ENCODE measurements around the gene SLC6A5. TPM values are rescaled to one million over a fixed set of nuclear protein-coding genes. Genes with fewer than 3 reads are reported as not detected.

Gene SLC6A5
- total and polyA plus RNA-seq, 2 donors (not counting 3 experiments of a cell fraction or from before 2014, with no cell fraction given) = not detected

- CTCF ChIA-PET = interaction anchor here (1.5 to 5.9 kb wide), 4 partner anchors 9 to 481 kb away, joined by 4 to 131 read pairs (median 6); no protein-coding TSS in a partner anchor
- no peak overlapping the region for H3K27ac ChIP-seq (ENCODE audit: insufficient read depth, low read depth, low read length)
- dilution Hi-C loops (cut with MboI; ENCODE audit: extremely low pct_ligation_motif_present, low sequenced_read_pairs) = no loop called here
- DNase-seq (ENCODE audit: low read depth, low spot score) = no peak
- TF ChIP-seq, protein P1, sequence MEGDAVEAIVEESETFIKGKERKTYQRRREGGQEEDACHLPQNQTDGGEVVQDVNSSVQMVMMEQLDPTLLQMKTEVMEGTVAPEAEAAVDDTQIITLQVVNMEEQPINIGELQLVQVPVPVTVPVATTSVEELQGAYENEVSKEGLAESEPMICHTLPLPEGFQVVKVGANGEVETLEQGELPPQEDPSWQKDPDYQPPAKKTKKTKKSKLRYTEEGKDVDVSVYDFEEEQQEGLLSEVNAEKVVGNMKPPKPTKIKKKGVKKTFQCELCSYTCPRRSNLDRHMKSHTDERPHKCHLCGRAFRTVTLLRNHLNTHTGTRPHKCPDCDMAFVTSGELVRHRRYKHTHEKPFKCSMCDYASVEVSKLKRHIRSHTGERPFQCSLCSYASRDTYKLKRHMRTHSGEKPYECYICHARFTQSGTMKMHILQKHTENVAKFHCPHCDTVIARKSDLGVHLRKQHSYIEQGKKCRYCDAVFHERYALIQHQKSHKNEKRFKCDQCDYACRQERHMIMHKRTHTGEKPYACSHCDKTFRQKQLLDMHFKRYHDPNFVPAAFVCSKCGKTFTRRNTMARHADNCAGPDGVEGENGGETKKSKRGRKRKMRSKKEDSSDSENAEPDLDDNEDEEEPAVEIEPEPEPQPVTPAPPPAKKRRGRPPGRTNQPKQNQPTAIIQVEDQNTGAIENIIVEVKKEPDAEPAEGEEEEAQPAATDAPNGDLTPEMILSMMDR (IDR thresholded peaks at IDR 0.05; ENCODE audit: extremely low read depth in 1 of 2, insufficient read depth in 1 of 2, low read depth in 1 of 2, low read length in 2 of 2) = no peak
- TF ChIP-seq GATA2 (IDR thresholded peaks at IDR 0.05; ENCODE audit: insufficient read depth, insufficient read length, low read depth, low read length) (no peak), EZH2 (IDR thresholded peaks at IDR 0.05; ENCODE audit: borderline replicate concordance, low read depth, low read length, severe bottlenecking) (no peak), FOS (IDR thresholded peaks at IDR 0.05; ENCODE audit: borderline replicate concordance, insufficient read depth, low read length) (no peak), POLR2A (IDR thresholded peaks at IDR 0.05; ENCODE audit: low read depth, low read length) (no peak), POLR2AphosphoS5 (IDR thresholded peaks at IDR 0.05; ENCODE audit: insufficient read depth, low read depth, low read length) (no peak), JUN (IDR thresholded peaks at IDR 0.05; ENCODE audit: borderline replicate concordance, insufficient read depth, insufficient read length, low read depth) (no peak), MYC (IDR thresholded peaks at IDR 0.05; ENCODE audit: low read depth, low read length) (no peak)
- TF ChIP-seq, protein P2, sequence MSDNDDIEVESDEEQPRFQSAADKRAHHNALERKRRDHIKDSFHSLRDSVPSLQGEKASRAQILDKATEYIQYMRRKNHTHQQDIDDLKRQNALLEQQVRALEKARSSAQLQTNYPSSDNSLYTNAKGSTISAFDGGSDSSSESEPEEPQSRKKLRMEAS (IDR thresholded peaks at IDR 0.05; ENCODE audit: insufficient read depth, insufficient read length) = no peak
- no peak overlapping the region for H2AFZ ChIP-seq (ENCODE audit: low read depth, low read length)
- no peaks in the 10 kb centered on the region for H3K9me3 ChIP-seq (replicated peaks; ENCODE audit: control insufficient read depth, insufficient read depth, low read length)
- H3K4me2 ChIP-seq (ENCODE audit: insufficient read depth, low read length) = no peak overlapping the region
- H3K9ac ChIP-seq (replicated peaks; ENCODE audit: extremely low read depth, insufficient read depth, low read length) = no peak overlapping the region
- no peak overlapping the region for H3K4me3 ChIP-seq (replicated peaks in 1 of 3; ENCODE audit: insufficient read depth in 1 of 3, low read depth in 1 of 3, low read length in 3 of 3)
- H4K20me1 ChIP-seq (replicated peaks; ENCODE audit: control insufficient read depth, extremely low read depth, insufficient read depth, low read length) = no peaks in the 10 kb centered on the region
- POLR2A ChIA-PET = no interaction called here
- no peaks in the 10 kb centered on the region for H3K36me3 ChIP-seq (ENCODE audit: control insufficient read depth in 2 of 2, extremely low read depth in 1 of 2, insufficient read depth in 2 of 2, low read length in 2 of 2)
- FAIRE-seq = no peak
- H3K27me3 ChIP-seq (ENCODE audit: control insufficient read depth in 2 of 2, insufficient read depth in 2 of 2, low read length in 2 of 2) = peaks cover 33 to 53% of the 10 kb centered on the region in 2 experiments
- H3K9me1 ChIP-seq (replicated peaks; ENCODE audit: control insufficient read depth, extremely low read depth, insufficient read depth, low read length) = no peaks in the 10 kb centered on the region
- intact Hi-C loops (cut with micrococcal nuclease) = loop anchor here (10.0 kb wide), 1 partner anchor 444 kb away; the partner anchor contains the start of gene DBX1
- no peaks in the 10 kb centered on the region for H3K4me1 ChIP-seq (ENCODE audit: control insufficient read depth, extremely low read depth, insufficient read depth, low read length)
- no peaks in the 10 kb centered on the region for H3K79me2 ChIP-seq (ENCODE audit: control insufficient read depth, insufficient read depth, low read length)
- no TSS peak for BruUV-seq (replicated peaks)
These were observed 9.5 kb downstream of the SLC6A5 start for GRCh38 chr11:20608934-20609333.

Measured in endothelial cell of umbilical vein (primary cell).